HepG2 (cell line): ENCODE measurements around the gene GALR2. TPM values are rescaled to one million over a fixed set of nuclear protein-coding genes. Genes with fewer than 3 reads are reported as not detected.

Source experiments
- CBX2 ChIP-seq, 2 experiments: fragments of 200-600 bp in 1 of 2; sonication (generic); formaldehyde crosslinking in 1 of 2; IDR thresholded peaks; 2 replicates each; pipeline versions ENCODE4 v1.7.0 to v1.8.1; 2018 to 2022; ENCODE audit warnings: low read depth in 2 of 2, low read length in 1 of 2, mild to moderate bottlenecking in 1 of 2, missing genetic modification reagents in 1 of 2
- CC2D1A ChIP-seq: sonication (generic); formaldehyde crosslinking; IDR thresholded peaks from 2 replicates; pipeline ENCODE4 v1.8.1; 2023; ENCODE audit warnings: mild to moderate bottlenecking, missing genetic modification reagents
- CCDC6 ChIP-seq: sonication (generic); formaldehyde crosslinking; IDR thresholded peaks from 2 replicates; pipeline ENCODE4 v1.8.1; 2022; ENCODE audit warnings: mild to moderate bottlenecking, missing genetic modification reagents, moderate library complexity
- CHD2 ChIP-seq: IDR thresholded peaks from 2 replicates; pipeline ENCODE4 v1.6.1; 2011; ENCODE audit warnings: low read depth, low read length, improper control_type of control experiment
- EED ChIP-seq: sonication (generic); formaldehyde crosslinking; IDR thresholded peaks from 2 replicates; pipeline ENCODE4 v1.5.0; 2020; ENCODE audit warnings: mild to moderate bottlenecking, missing genetic modification reagents
- GATAD2A ChIP-seq: IDR thresholded peaks from 2 replicates; pipeline ENCODE4 v1.6.1; 2016
- HDAC1 ChIP-seq: sonication (generic); formaldehyde crosslinking; IDR thresholded peaks from 2 replicates; pipeline ENCODE4 v1.5.1; 2020; ENCODE audit warnings: mild to moderate bottlenecking, missing genetic modification reagents
- HDAC2 ChIP-seq: sonication (generic); formaldehyde crosslinking; IDR thresholded peaks from 2 replicates; pipeline ENCODE4 v1.4.0; 2020; ENCODE audit warnings: missing genetic modification reagents
- IRF1 ChIP-seq: sonication (generic); formaldehyde crosslinking; IDR thresholded peaks from 2 replicates; pipeline ENCODE4 v1.4.0; 2020; ENCODE audit warnings: low read depth, mild to moderate bottlenecking, missing genetic modification reagents
- MEF2D ChIP-seq: sonication (generic); formaldehyde crosslinking; IDR thresholded peaks from 2 replicates; pipeline ENCODE4 v1.5.1; 2020; ENCODE audit warnings: mild to moderate bottlenecking, missing genetic modification reagents
- NFRKB ChIP-seq: fragments of 450-650 bp; IDR thresholded peaks from 2 replicates; pipeline ENCODE4 v1.6.1; 2017
- PHF20 ChIP-seq: sonication (generic); formaldehyde crosslinking; IDR thresholded peaks from 2 replicates; pipeline ENCODE4 v1.5.0; 2020; ENCODE audit warnings: mild to moderate bottlenecking, missing genetic modification reagents
- PLSCR1 ChIP-seq: sonication (generic); formaldehyde crosslinking; IDR thresholded peaks from 2 replicates; pipeline ENCODE4 v1.5.0; 2020; ENCODE audit warnings: missing genetic modification reagents, mild to moderate bottlenecking, borderline replicate concordance
- SNAPC2 ChIP-seq: sonication (generic); formaldehyde crosslinking; IDR thresholded peaks from 2 replicates; pipeline ENCODE4 v1.8.1; 2022; ENCODE audit warnings: mild to moderate bottlenecking, missing genetic modification reagents
- STAG1 ChIP-seq: sonication (generic); formaldehyde crosslinking; IDR thresholded peaks from 2 replicates; pipeline ENCODE4 v1.4.0; 2020; ENCODE audit warnings: missing genetic modification reagents
- TEAD2 ChIP-seq: sonication (generic); formaldehyde crosslinking; IDR thresholded peaks from 2 replicates; pipeline ENCODE4 v1.9.0; 2021; ENCODE audit warnings: missing genetic modification reagents
- TERF1 ChIP-seq: sonication (generic); formaldehyde crosslinking; IDR thresholded peaks from 2 replicates; pipeline ENCODE4 v1.8.0; 2022; ENCODE audit warnings: mild to moderate bottlenecking, missing genetic modification reagents, moderate library complexity
- TRIM24 ChIP-seq: sonication (generic); formaldehyde crosslinking; IDR thresholded peaks from 2 replicates; pipeline ENCODE4 v1.8.0; 2022; ENCODE audit warnings: mild to moderate bottlenecking, missing genetic modification reagents
- ZC3H13 ChIP-seq: sonication (generic); formaldehyde crosslinking; IDR thresholded peaks from 2 replicates; pipeline ENCODE4 v1.8.1; 2023; ENCODE audit warnings: mild to moderate bottlenecking, missing genetic modification reagents, moderate library complexity
- ZFP36L1 ChIP-seq: sonication (generic); formaldehyde crosslinking; IDR thresholded peaks from 2 replicates; pipeline ENCODE4 v1.8.0; 2022; ENCODE audit warnings: mild to moderate bottlenecking, missing genetic modification reagents, moderate library complexity
- ZNF275 ChIP-seq: sonication (generic); formaldehyde crosslinking; IDR thresholded peaks from 2 replicates; pipeline ENCODE4 v1.8.0; 2022; ENCODE audit warnings: missing genetic modification reagents, mild to moderate bottlenecking, inconsistent platforms, borderline replicate concordance
- ZNF546 ChIP-seq: sonication (generic); formaldehyde crosslinking; conservative IDR thresholded peaks from 2 replicates; pipeline ENCODE4 v1.8.1; 2023; ENCODE audit warnings: mild to moderate bottlenecking, missing genetic modification reagents
- ZNF569 ChIP-seq: sonication (generic); formaldehyde crosslinking; IDR thresholded peaks from 2 replicates; pipeline ENCODE4 v1.5.0; 2020; ENCODE audit warnings: mild to moderate bottlenecking, missing genetic modification reagents, moderate library complexity, borderline replicate concordance
- ZNF574 ChIP-seq: sonication (generic); formaldehyde crosslinking; IDR thresholded peaks from 2 replicates; pipeline ENCODE4 v1.4.0; 2020; ENCODE audit warnings: missing genetic modification reagents
- ZNF713 ChIP-seq: sonication (generic); formaldehyde crosslinking; IDR thresholded peaks from 2 replicates; pipeline ENCODE4 v1.4.0; 2020; ENCODE audit warnings: mild to moderate bottlenecking, missing genetic modification reagents
- polyA plus RNA-seq, 8 experiments: library from polyadenylated mRNA; depleted of rRNA in 3 of 8; stranded (reverse) in 7 of 8; unstranded in 1 of 8; fragments of >200 nt; fragmentation: Illumina TruSeq in 4 of 8; extraction: Trizol in 4 of 8; gene quantifications; 2 replicates each; pipeline versions ENCODE4 v1.2.1 to v1.2.3, GENCODE V29; 2011 to 2016; ENCODE audit warnings: low read depth in 4 of 8, missing spikeins in 1 of 8, mixed read lengths in 1 of 8; ENCODE audit not compliant: insufficient read depth in 1 of 8
- total RNA-seq, 5 experiments: library from RNA; depleted of rRNA; stranded (reverse); fragments of >200 nt; fragmentation: Illumina TruSeq; extraction: Trizol; gene quantifications; 2 replicates each; pipeline ENCODE4 v1.2.3, GENCODE V29; 2016; ENCODE audit warnings: low read depth in 1 of 5

The GALR2 gene
- total and polyA plus RNA-seq, 2 of the 13 experiments (the other 11 are each of a cell fraction or from before 2014, with no cell fraction given) = 0.48 to 0.58 TPM

GRCh38 chr17:76027159-76027839 lies 47.3 kb upstream of the GALR2 start, which contains the start of gene EVPL (continued):
- TF ChIP-seq ZNF574 (peak; percentile 79), ZFP36L1 (no peak), ZNF569 (CRISPR knock-in tag) (no peak), SNAPC2 (no peak), CC2D1A (CRISPR knock-in tag) (no peak), PLSCR1 (CRISPR knock-in tag) (no peak), HDAC1 (CRISPR knock-in tag) (peak; percentile 66), PHF20 (CRISPR knock-in tag) (no peak), ZNF546 (CRISPR knock-in tag) (no peak; the same call in 1 of the 2 replicates), STAG1 (no peak), TERF1 (CRISPR knock-in tag) (no peak), CHD2 (no peak), IRF1 (CRISPR knock-in tag) (no peak), CCDC6 (CRISPR knock-in tag) (no peak; the same call in 1 of the 2 replicates), TRIM24 (CRISPR knock-in tag) (no peak), HDAC2 (CRISPR knock-in tag) (peak; percentile 53), CBX2 (IDR thresholded peaks at IDR 0.05; ENCODE audit: low read depth, low read length) (no peak), CBX2 (CRISPR knock-in tag; IDR thresholded peaks at IDR 0.05; ENCODE audit: low read depth) (no peak), EED (CRISPR knock-in tag) (no peak), ZNF275 (CRISPR knock-in tag) (peak; percentile 76; the same call in 1 of the 2 replicates), MEF2D (CRISPR knock-in tag) (no peak), NFRKB (no peak), ZC3H13 (CRISPR knock-in tag) (peak; percentile 76; the same call in 1 of the 2 replicates), ZNF713 (0 out of 2 replicates have a peak, but pooled peaks have one; percentile 41), GATAD2A (peak; percentile 45; the same call in 1 of the 2 replicates), TEAD2 (CRISPR knock-in tag) (no peak)
